ENCODE results near the gene CACNA1F. TPM values are rescaled to one million over a fixed set of nuclear protein-coding genes. Genes with fewer than 3 reads are reported as not detected.

CACNA1F gene
- total and polyA plus RNA-seq, 9 of the 15 experiments (the other 6 are each of a cell fraction or from before 2014, with no cell fraction given): under 0.01 to 0.41 (median 0.03) TPM; not detected in 3

DNA sequence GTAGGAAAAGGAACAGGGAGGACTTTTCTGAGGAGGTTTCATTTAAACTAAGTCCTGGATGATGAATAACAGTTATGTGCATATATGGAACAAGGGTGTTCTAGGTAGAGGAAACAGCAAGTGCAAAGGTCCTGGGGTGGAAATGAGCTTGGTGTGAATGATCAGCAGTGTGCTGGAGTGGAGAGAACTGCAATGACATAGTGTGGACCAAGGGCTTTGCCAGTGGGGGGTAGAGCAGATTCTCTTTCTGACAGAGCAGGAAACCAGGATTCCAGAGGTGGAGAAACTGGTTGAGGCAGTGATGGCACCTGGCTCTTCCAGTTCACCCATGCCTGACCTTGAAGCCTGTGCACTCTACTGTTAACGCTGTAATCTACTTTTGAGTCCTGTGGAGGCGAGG, 38.2 kb upstream of the CACNA1F start:
- Histone ChIP-seq H3K4me1 (replicated peaks in 1 of 2; ENCODE audit: control insufficient read depth in 2 of 2, insufficient read depth in 2 of 2, low read length in 2 of 2) (peaks cover 25 to 28% of the 10 kb centered on the region in 2 experiments; a peak in 4 of 5 replicates), H3K4me2 (ENCODE audit: insufficient read depth, low read length) (peak overlapping the region; percentile 90), H3K9ac (ENCODE audit: insufficient read depth in 1 of 2, low read depth in 2 of 2, low read length in 2 of 2) (peak overlapping the region; percentile 62 to 79; a peak in 3 of 4 replicates), H3K9me1 (ENCODE audit: control insufficient read depth, insufficient read depth, low read length) (no peaks in the 10 kb centered on the region), H3K4me3 (peak overlapping the region; percentile 54; the same call in 1 of the 2 replicates), H2AFZ (ENCODE audit: low read depth, low read length) (no peak overlapping the region), H3K27me3 (ENCODE audit: control insufficient read depth in 2 of 2, insufficient read depth in 2 of 2, low read length in 2 of 2) (no peaks in the 10 kb centered on the region), H3K36me3 (ENCODE audit: control insufficient read depth, insufficient read depth, low read length) (0 out of 3 replicates have a peak, but pooled peaks cover 3% of the 10 kb centered on the region), H3K27ac (ENCODE audit: extremely low read depth, low read depth, low read length) (peak overlapping the region; percentile 95; the same call in 1 of the 3 replicates), H4K20me1 (replicated peaks; ENCODE audit: control insufficient read depth, insufficient read depth, low read length) (no peaks in the 10 kb centered on the region), H3K9me3 (replicated peaks; ENCODE audit: control insufficient read depth, insufficient read depth, low read depth, low read length) (no peaks in the 10 kb centered on the region), H3K79me2 (ENCODE audit: control insufficient read depth, insufficient read depth, low read length) (peaks cover 32% of the 10 kb centered on the region)
- in situ Hi-C loops (cut with MboI) (no loop called here), intact Hi-C loops (cut with micrococcal nuclease) (no loop called here)
- TSS peak; percentile 69 for BruUV-seq (replicated peaks)
- DNase-seq (ENCODE audit: extremely low read depth in 1 of 4, low spot score in 3 of 4) (no peak), ATAC-seq (no peak), FAIRE-seq (no peak)
- POLR2A ChIA-PET: no interaction called here
- WGBS (ENCODE audit: insufficient coverage, low coverage, missing lambda C conversion rate): 11% methylated on average over 2 of the region's 2 CpGs
- CTCF ChIA-PET (ENCODE audit: low intra/inter-chr PET ratio): no interaction called here
- TF ChIP-seq HNRNPL (IDR thresholded peaks at IDR 0.05; ENCODE audit: low read depth, low read length) (no peak), KDM2B (CRISPR knock-in tag; IDR thresholded peaks at IDR 0.05) (no peak), HDAC1 (IDR thresholded peaks at IDR 0.05) (0 out of 4 replicates have a peak, but pooled peaks of 1 of the 2 experiments have one; percentile 14), TCFL5 (CRISPR knock-in tag; conservative IDR thresholded peaks at IDR 0.05) (no peak), NFIX (CRISPR knock-in tag; IDR thresholded peaks at IDR 0.05; ENCODE audit: low read depth) (no peak), SPI1 (IDR thresholded peaks at IDR 0.05; ENCODE audit: borderline replicate concordance, low read depth, low read length) (no peak), SRSF3 (IDR thresholded peaks at IDR 0.05; ENCODE audit: insufficient read depth, low read length) (no peak), MXI1 (IDR thresholded peaks at IDR 0.05; ENCODE audit: low read depth, low read length) (no peak), DNMT1 (IDR thresholded peaks at IDR 0.05) (no peak), NFATC3 (IDR thresholded peaks at IDR 0.05) (no peak), CEBPB (tag; IDR thresholded peaks at IDR 0.05) (no peak), ZNF197 (CRISPR knock-in tag; IDR thresholded peaks at IDR 0.05; ENCODE audit: low read depth) (no peak), HDAC2 (IDR thresholded peaks at IDR 0.05) (0 out of 2 replicates have a peak, but pooled peaks have one; percentile 23), PHF21A (IDR thresholded peaks at IDR 0.05; ENCODE audit: borderline replicate concordance, low read depth) (no peak), BHLHE40 (IDR thresholded peaks at IDR 0.05; ENCODE audit: low read length) (no peak), ZNF696 (CRISPR knock-in tag; conservative IDR thresholded peaks at IDR 0.05) (no peak), HNRNPLL (IDR thresholded peaks at IDR 0.05; ENCODE audit: low read depth, low read length, poor library complexity, severe bottlenecking) (no peak), FOXK1 (CRISPR knock-in tag; IDR thresholded peaks at IDR 0.05; ENCODE audit: borderline replicate concordance) (no peak), GABPB2 (CRISPR knock-in tag; conservative IDR thresholded peaks at IDR 0.05) (no peak)
- TF ChIP-seq, protein P1, sequence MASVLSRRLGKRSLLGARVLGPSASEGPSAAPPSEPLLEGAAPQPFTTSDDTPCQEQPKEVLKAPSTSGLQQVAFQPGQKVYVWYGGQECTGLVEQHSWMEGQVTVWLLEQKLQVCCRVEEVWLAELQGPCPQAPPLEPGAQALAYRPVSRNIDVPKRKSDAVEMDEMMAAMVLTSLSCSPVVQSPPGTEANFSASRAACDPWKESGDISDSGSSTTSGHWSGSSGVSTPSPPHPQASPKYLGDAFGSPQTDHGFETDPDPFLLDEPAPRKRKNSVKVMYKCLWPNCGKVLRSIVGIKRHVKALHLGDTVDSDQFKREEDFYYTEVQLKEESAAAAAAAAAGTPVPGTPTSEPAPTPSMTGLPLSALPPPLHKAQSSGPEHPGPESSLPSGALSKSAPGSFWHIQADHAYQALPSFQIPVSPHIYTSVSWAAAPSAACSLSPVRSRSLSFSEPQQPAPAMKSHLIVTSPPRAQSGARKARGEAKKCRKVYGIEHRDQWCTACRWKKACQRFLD (CRISPR knock-in tag; IDR thresholded peaks at IDR 0.05): no peak
- TF ChIP-seq, protein P2, sequence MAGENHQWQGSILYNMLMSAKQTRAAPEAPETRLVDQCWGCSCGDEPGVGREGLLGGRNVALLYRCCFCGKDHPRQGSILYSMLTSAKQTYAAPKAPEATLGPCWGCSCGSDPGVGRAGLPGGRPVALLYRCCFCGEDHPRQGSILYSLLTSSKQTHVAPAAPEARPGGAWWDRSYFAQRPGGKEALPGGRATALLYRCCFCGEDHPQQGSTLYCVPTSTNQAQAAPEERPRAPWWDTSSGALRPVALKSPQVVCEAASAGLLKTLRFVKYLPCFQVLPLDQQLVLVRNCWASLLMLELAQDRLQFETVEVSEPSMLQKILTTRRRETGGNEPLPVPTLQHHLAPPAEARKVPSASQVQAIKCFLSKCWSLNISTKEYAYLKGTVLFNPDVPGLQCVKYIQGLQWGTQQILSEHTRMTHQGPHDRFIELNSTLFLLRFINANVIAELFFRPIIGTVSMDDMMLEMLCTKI (IDR thresholded peaks at IDR 0.05; ENCODE audit: partially characterized antibody): no peak
- TF ChIP-seq, protein P3, sequence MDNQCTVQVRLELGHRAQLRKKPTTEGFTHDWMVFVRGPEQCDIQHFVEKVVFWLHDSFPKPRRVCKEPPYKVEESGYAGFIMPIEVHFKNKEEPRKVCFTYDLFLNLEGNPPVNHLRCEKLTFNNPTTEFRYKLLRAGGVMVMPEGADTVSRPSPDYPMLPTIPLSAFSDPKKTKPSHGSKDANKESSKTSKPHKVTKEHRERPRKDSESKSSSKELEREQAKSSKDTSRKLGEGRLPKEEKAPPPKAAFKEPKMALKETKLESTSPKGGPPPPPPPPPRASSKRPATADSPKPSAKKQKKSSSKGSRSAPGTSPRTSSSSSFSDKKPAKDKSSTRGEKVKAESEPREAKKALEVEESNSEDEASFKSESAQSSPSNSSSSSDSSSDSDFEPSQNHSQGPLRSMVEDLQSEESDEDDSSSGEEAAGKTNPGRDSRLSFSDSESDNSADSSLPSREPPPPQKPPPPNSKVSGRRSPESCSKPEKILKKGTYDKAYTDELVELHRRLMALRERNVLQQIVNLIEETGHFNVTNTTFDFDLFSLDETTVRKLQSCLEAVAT (IDR thresholded peaks at IDR 0.05): no peak
